GM19025 (cell line): ENCODE measurements around the gene ITGA3.

ENCODE experiments used
- ATAC-seq: cut with Tn5 transposase; IDR thresholded peaks from one replicate; pipeline ENCODE4 v1.9.1; 2021; ENCODE audit warnings: mild to moderate bottlenecking, low read depth, moderate library complexity; ENCODE audit not compliant: unreplicated experiment

ITGA3 gene

GRCh38 chr17:50122945-50123344 lies 67.0 kb downstream of the ITGA3 start:
- no peak for ATAC-seq

GRCh38 chr17:50123649-50124349 lies 67.9 kb downstream of the ITGA3 start:
- ATAC-seq, result no peak

GRCh38 chr17:50125420-50125997 lies 69.6 kb downstream of the ITGA3 start:
- ATAC-seq, result no peak

- ATAC-seq, result no peak
Observed at GRCh38 chr17:50127697-50128361, 71.9 kb downstream of the ITGA3 start.

GRCh38 chr17:50128441-50129352 lies 72.8 kb downstream of the ITGA3 start:
- no peak for ATAC-seq

- no peak for ATAC-seq
Observed at GRCh38 chr17:50129353-50129727, 73.4 kb downstream of the ITGA3 start.

- no peak for ATAC-seq
Observed at GRCh38 chr17:50129728-50130558, 74.0 kb downstream of the ITGA3 start, which contains the start of gene SAMD14. SAMD14 (minus strand) TSS chr17:50130160; CDS start chr17:50124959, 5,201 bp downstream.

- ATAC-seq, result no peak
Observed at GRCh38 chr17:50130559-50131305, 74.8 kb downstream of the ITGA3 start.

- ATAC-seq, result no peak
Observed at GRCh38 chr17:50132104-50132794, 76.3 kb downstream of the ITGA3 start.

GRCh38 chr17:50133028-50133768 lies 77.3 kb downstream of the ITGA3 start:
- no peak for ATAC-seq

GRCh38 chr17:50133769-50134099 lies 77.8 kb downstream of the ITGA3 start:
- no peak for ATAC-seq

- ATAC-seq, result no peak
Observed at GRCh38 chr17:50134206-50135110, 78.5 kb downstream of the ITGA3 start.

GRCh38 chr17:50135316-50136095 lies 79.6 kb downstream of the ITGA3 start:
- no peak for ATAC-seq

GRCh38 chr17:50136096-50136687 lies 80.3 kb downstream of the ITGA3 start:
- ATAC-seq, result no peak

- no peak for ATAC-seq
Observed at GRCh38 chr17:50137042-50137441, 81.1 kb downstream of the ITGA3 start.
